HCT116 (cell line): ENCODE data around the gene MYL3. TPM values are rescaled to one million over a fixed set of nuclear protein-coding genes. Genes with fewer than 3 reads are reported as not detected.

Source experiments
- ATAC-seq: fragments of 200-7000 bp; cut with Tn5 transposase; 2 replicates; pipeline ENCODE4 v1.9.1; 2020; ENCODE audit warnings: mild to moderate bottlenecking, moderate library complexity
- BruUV-seq: library from RNA; stranded (reverse); fragments of 400-500 nt; replicated peaks from 2 replicates; lab custom pipeline; 2021; lab: Mats Ljungman, UMichigan
- CTCF ChIA-PET: fragments of 300-600 bp; sonication (Branson Sonifier 250); formaldehyde crosslinking; loops from one replicate; lab custom pipeline; 2021; ENCODE audit warnings: antibody characterized with exemption; lab: Charles Lee
- POLR2A ChIA-PET: fragments of 300-600, 350-600 bp; sonication (Branson Sonifier 250); formaldehyde crosslinking; loops from one replicate; lab custom pipeline; 2021; ENCODE audit warnings: antibody characterized with exemption; lab: Charles Lee
- RAD21 ChIA-PET, 2 experiments: fragments of 300-600 bp; sonication (Branson Sonifier 250); formaldehyde crosslinking; loops; one replicate each; lab custom pipeline; 2023; ENCODE audit warnings: low total read pairs in 2 of 2; ENCODE audit not compliant: uncharacterized antibody in 2 of 2, unreplicated experiment in 2 of 2, low non-redundant PET in 1 of 2; lab: Charles Lee
- DNase-seq: peaks from one replicate; pipeline ENCODE4 v3.0.0-alpha.2; 2010; ENCODE audit warnings: low read depth, low spot score
- H2AFZ ChIP-seq: fragments of 200-600 bp; shearing (Covaris generic), sonication (generic); 2 replicates; pipeline ENCODE4 v1.6.1; 2017; ENCODE audit warnings: low read depth, mixed run types, mixed read lengths, antibody characterized with exemption, low read length; ENCODE audit not compliant: poor library complexity, severe bottlenecking
- H3K27ac ChIP-seq: 2 replicates; pipeline ENCODE4 v1.5.1; 2012; ENCODE audit warnings: low read depth, low read length
- H3K27me3 ChIP-seq: fragments of 200-600 bp; sonication (generic); 2 replicates; pipeline ENCODE4 v1.6.1; 2016; ENCODE audit warnings: mixed run types, low read length, mixed read lengths; ENCODE audit not compliant: insufficient read depth
- H3K36me3 ChIP-seq, 2 experiments: fragments of 200-500 bp in 1 of 2; fragments of 200-600 bp in 1 of 2; sonication (Bioruptor generic) in 1 of 2; sonication (generic) in 1 of 2; 2 replicates each; pipeline versions ENCODE4 v1.5.1 to v1.6.1; 2014 to 2016; ENCODE audit warnings: low read length in 2 of 2, inconsistent platforms in 1 of 2, mixed read lengths in 1 of 2, mixed run types in 1 of 2; ENCODE audit not compliant: insufficient read depth in 2 of 2, control insufficient read depth in 1 of 2
- H3K4me1 ChIP-seq, 2 experiments: fragments of 200-600 bp in 1 of 2; sonication (generic) in 1 of 2; 2 replicates each; pipeline versions ENCODE4 v1.5.1 to v1.6.1; 2012 to 2017; ENCODE audit warnings: low read length in 2 of 2, inconsistent platforms in 1 of 2, mild to moderate bottlenecking in 1 of 2, mixed read lengths in 1 of 2, mixed run types in 1 of 2, moderate library complexity in 1 of 2; ENCODE audit not compliant: insufficient read depth in 2 of 2, control insufficient read depth in 1 of 2
- H3K4me2 ChIP-seq: fragments of 200-600 bp; sonication (generic); 2 replicates; pipeline ENCODE4 v1.6.1; 2017; ENCODE audit warnings: mixed run types, low read length, mixed read lengths
- H3K4me3 ChIP-seq, 2 experiments: fragments of 200-600 bp in 1 of 2; sonication (generic) in 1 of 2; replicated peaks in 1 of 2; 2 replicates each; pipeline ENCODE4 v1.5.1; 2011 to 2016; ENCODE audit warnings: low read length in 2 of 2, control low read depth in 1 of 2, low read depth in 1 of 2, mild to moderate bottlenecking in 1 of 2, mixed read lengths in 1 of 2, mixed run types in 1 of 2
- H3K79me2 ChIP-seq: fragments of 200-600 bp; sonication (generic); 2 replicates; pipeline ENCODE4 v1.6.1; 2017; ENCODE audit warnings: mild to moderate bottlenecking, mixed run types, low read length, moderate library complexity, mixed read lengths; ENCODE audit not compliant: insufficient read depth
- H3K9ac ChIP-seq: fragments of 200-600 bp; sonication (generic); 2 replicates; pipeline ENCODE4 v1.6.1; 2016; ENCODE audit warnings: low read length, mixed read lengths
- H3K9me2 ChIP-seq: fragments of 200-600 bp; sonication (generic), shearing (Covaris generic); 2 replicates; pipeline ENCODE4 v1.6.1; 2017; ENCODE audit warnings: mixed run types, mild to moderate bottlenecking, moderate library complexity; ENCODE audit not compliant: insufficient read depth
- H3K9me3 ChIP-seq, 2 experiments: fragments of 200-500 bp in 1 of 2; fragments of 200-600 bp in 1 of 2; sonication (Bioruptor generic) in 1 of 2; sonication (generic) in 1 of 2; 2 replicates each; pipeline ENCODE4 v1.6.1; 2014 to 2017; ENCODE audit warnings: low read length in 2 of 2, mixed read lengths in 2 of 2, inconsistent platforms in 1 of 2, low read depth in 1 of 2, mild to moderate bottlenecking in 1 of 2, mixed run types in 1 of 2, moderate library complexity in 1 of 2; ENCODE audit not compliant: control insufficient read depth in 1 of 2, insufficient read depth in 1 of 2
- H4K20me1 ChIP-seq: fragments of 200-600 bp; sonication (generic), shearing (Covaris generic); 2 replicates; pipeline ENCODE4 v1.6.1; 2017; ENCODE audit warnings: mixed run types, mild to moderate bottlenecking, moderate library complexity; ENCODE audit not compliant: insufficient read depth
- CBX3 ChIP-seq: IDR thresholded peaks from 2 replicates; pipeline ENCODE4 v1.6.1; 2012; ENCODE audit warnings: low read depth
- ELF1 ChIP-seq: IDR thresholded peaks from 2 replicates; pipeline ENCODE4 v1.6.1; 2012; ENCODE audit warnings: low read depth, borderline replicate concordance
- ZFX ChIP-seq: fragments of 450-650 bp; IDR thresholded peaks from 2 replicates; pipeline ENCODE4 v1.6.1; 2017
- intact Hi-C: fragments of 100-400 bp; cut with micrococcal nuclease; formaldehyde crosslinking; loops from 2 replicates; pipeline ENCODE4 v1.10.0; 2022
- total RNA-seq: library from RNA; stranded (reverse); gene quantifications from one replicate; pipeline ENCODE4 v1.2.1, GENCODE V29; 2021; ENCODE audit not compliant: unreplicated experiment
- TF ChIP-seq, protein P1 (sequence below), 3 experiments: fragments of 200-600 bp in 1 of 3; sonication (generic) in 1 of 3; IDR thresholded peaks in 2 of 3; conservative IDR thresholded peaks in 1 of 3; 2 replicates each; pipeline ENCODE4 v1.5.1; 2012 to 2017; ENCODE audit warnings: low read depth in 2 of 3, low read length in 2 of 3, antibody characterized with exemption in 1 of 3, borderline replicate concordance in 1 of 3, control low read depth in 1 of 3, mild to moderate bottlenecking in 1 of 3, mixed read lengths in 1 of 3, mixed run types in 1 of 3, moderate library complexity in 1 of 3; ENCODE audit not compliant: insufficient read depth in 1 of 3
- TF ChIP-seq, protein P2 (sequence below): IDR thresholded peaks from 2 replicates; pipeline ENCODE4 v1.6.1; 2011; ENCODE audit warnings: mild to moderate bottlenecking, low read length, moderate library complexity; ENCODE audit not compliant: insufficient replicate concordance; ENCODE audit errors: extremely low read depth
- TF ChIP-seq, protein P3 (sequence below): IDR thresholded peaks from 2 replicates; pipeline ENCODE4 v1.6.1; 2012; ENCODE audit warnings: low read depth

Gene MYL3
- total RNA-seq, 1 experiment from 2014 or later = not detected

DNA sequence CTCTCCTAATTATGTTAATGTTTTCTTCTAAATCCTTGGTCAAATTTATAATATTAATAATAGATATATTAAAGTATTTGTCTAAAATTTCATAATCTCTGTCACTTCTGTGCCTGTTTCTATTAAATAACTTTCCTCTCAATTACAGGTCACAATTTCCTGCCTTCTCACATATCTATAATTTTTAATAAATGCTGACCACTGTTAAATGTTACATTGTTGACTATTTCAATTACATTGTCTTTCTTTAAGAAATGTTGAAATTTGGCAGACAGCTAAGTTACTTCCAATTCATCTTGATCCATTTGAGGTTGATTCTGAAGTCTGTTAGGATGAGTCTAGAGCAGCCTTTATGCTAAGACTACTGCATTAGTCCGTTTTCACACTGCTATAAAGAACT, 41.7 kb downstream of the MYL3 start:
- H3K9ac ChIP-seq = no peak overlapping the region
- peaks cover 6 to 8% of the 10 kb centered on the region in 2 experiments; a peak in 3 of 4 replicates for H3K9me3 ChIP-seq
- TF ChIP-seq, protein P1, sequence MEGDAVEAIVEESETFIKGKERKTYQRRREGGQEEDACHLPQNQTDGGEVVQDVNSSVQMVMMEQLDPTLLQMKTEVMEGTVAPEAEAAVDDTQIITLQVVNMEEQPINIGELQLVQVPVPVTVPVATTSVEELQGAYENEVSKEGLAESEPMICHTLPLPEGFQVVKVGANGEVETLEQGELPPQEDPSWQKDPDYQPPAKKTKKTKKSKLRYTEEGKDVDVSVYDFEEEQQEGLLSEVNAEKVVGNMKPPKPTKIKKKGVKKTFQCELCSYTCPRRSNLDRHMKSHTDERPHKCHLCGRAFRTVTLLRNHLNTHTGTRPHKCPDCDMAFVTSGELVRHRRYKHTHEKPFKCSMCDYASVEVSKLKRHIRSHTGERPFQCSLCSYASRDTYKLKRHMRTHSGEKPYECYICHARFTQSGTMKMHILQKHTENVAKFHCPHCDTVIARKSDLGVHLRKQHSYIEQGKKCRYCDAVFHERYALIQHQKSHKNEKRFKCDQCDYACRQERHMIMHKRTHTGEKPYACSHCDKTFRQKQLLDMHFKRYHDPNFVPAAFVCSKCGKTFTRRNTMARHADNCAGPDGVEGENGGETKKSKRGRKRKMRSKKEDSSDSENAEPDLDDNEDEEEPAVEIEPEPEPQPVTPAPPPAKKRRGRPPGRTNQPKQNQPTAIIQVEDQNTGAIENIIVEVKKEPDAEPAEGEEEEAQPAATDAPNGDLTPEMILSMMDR (IDR thresholded peaks at IDR 0.05 in 2 of 3, conservative IDR thresholded peaks at IDR 0.05 in 1 of 3; ENCODE audit: borderline replicate concordance in 1 of 3, insufficient read depth in 1 of 3, low read depth in 2 of 3, low read length in 2 of 3) = no peak
- TF ChIP-seq, protein P2, sequence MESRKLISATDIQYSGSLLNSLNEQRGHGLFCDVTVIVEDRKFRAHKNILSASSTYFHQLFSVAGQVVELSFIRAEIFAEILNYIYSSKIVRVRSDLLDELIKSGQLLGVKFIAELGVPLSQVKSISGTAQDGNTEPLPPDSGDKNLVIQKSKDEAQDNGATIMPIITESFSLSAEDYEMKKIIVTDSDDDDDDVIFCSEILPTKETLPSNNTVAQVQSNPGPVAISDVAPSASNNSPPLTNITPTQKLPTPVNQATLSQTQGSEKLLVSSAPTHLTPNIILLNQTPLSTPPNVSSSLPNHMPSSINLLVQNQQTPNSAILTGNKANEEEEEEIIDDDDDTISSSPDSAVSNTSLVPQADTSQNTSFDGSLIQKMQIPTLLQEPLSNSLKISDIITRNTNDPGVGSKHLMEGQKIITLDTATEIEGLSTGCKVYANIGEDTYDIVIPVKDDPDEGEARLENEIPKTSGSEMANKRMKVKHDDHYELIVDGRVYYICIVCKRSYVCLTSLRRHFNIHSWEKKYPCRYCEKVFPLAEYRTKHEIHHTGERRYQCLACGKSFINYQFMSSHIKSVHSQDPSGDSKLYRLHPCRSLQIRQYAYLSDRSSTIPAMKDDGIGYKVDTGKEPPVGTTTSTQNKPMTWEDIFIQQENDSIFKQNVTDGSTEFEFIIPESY = no peak
- TF ChIP-seq ELF1 (no peak), ZFX (no peak), CBX3 (no peak)
- TF ChIP-seq, protein P3, sequence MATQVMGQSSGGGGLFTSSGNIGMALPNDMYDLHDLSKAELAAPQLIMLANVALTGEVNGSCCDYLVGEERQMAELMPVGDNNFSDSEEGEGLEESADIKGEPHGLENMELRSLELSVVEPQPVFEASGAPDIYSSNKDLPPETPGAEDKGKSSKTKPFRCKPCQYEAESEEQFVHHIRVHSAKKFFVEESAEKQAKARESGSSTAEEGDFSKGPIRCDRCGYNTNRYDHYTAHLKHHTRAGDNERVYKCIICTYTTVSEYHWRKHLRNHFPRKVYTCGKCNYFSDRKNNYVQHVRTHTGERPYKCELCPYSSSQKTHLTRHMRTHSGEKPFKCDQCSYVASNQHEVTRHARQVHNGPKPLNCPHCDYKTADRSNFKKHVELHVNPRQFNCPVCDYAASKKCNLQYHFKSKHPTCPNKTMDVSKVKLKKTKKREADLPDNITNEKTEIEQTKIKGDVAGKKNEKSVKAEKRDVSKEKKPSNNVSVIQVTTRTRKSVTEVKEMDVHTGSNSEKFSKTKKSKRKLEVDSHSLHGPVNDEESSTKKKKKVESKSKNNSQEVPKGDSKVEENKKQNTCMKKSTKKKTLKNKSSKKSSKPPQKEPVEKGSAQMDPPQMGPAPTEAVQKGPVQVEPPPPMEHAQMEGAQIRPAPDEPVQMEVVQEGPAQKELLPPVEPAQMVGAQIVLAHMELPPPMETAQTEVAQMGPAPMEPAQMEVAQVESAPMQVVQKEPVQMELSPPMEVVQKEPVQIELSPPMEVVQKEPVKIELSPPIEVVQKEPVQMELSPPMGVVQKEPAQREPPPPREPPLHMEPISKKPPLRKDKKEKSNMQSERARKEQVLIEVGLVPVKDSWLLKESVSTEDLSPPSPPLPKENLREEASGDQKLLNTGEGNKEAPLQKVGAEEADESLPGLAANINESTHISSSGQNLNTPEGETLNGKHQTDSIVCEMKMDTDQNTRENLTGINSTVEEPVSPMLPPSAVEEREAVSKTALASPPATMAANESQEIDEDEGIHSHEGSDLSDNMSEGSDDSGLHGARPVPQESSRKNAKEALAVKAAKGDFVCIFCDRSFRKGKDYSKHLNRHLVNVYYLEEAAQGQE = no peak
- no TSS peak for BruUV-seq
- ATAC-seq (no peak), DNase-seq (no peak)
- ChIA-PET POLR2A (no interaction called here), CTCF (no interaction called here), RAD21 (no interaction called here)
- H3K27ac ChIP-seq = no peak overlapping the region
- no peaks in the 10 kb centered on the region for H3K79me2 ChIP-seq
- no peaks in the 10 kb centered on the region for H4K20me1 ChIP-seq
- no peak overlapping the region for H3K4me2 ChIP-seq
- no peaks in the 10 kb centered on the region for H3K27me3 ChIP-seq
- H3K4me1 ChIP-seq = no peaks in the 10 kb centered on the region
- H3K9me2 ChIP-seq = no peaks in the 10 kb centered on the region
- H3K4me3 ChIP-seq = no peak overlapping the region
- no peaks in the 10 kb centered on the region for H3K36me3 ChIP-seq
- intact Hi-C loops = no loop called here
- no peak overlapping the region for H2AFZ ChIP-seq
